Measurements from ENCODE around the gene RAB40B.
A peak's percentile ranks its signal among the peaks of the same experiment; 100 is the strongest.

RAB40B gene

GRCh38 chr17:82615084-82616020 lies 83.1 kb downstream of the RAB40B start:
- Histone ChIP-seq H2AFZ (no peak overlapping the region), H3K27ac (no peak overlapping the region), H3K4me3 (ENCODE audit: low read depth, low read length) (no peak overlapping the region), H3K79me2 (no peaks in the 10 kb centered on the region), H3K9ac (no peak overlapping the region), H3K4me1 (peaks cover 6% of the 10 kb centered on the region), H3K4me2 (ENCODE audit: low read length) (no peak overlapping the region), H3K9me3 (ENCODE audit: control insufficient read depth, low read length) (no peaks in the 10 kb centered on the region), H3K36me3 (ENCODE audit: control insufficient read depth, insufficient read depth, low read length) (no peaks in the 10 kb centered on the region), H3K27me3 (ENCODE audit: control insufficient read depth, insufficient read depth, low read length) (no peaks in the 10 kb centered on the region)
- TF ChIP-seq CTCF (IDR thresholded peaks at IDR 0.05) = no peak

GRCh38 chr17:82614095-82614631 lies 84.3 kb downstream of the RAB40B start:
- Histone ChIP-seq H3K27ac (no peak overlapping the region), H3K79me2 (no peaks in the 10 kb centered on the region), H3K4me1 (peaks cover 6% of the 10 kb centered on the region), H3K4me2 (ENCODE audit: low read length) (no peak overlapping the region), H3K9me3 (ENCODE audit: control insufficient read depth, low read length) (no peaks in the 10 kb centered on the region), H3K36me3 (ENCODE audit: control insufficient read depth, insufficient read depth, low read length) (no peaks in the 10 kb centered on the region), H2AFZ (no peak overlapping the region), H3K27me3 (ENCODE audit: control insufficient read depth, insufficient read depth, low read length) (no peaks in the 10 kb centered on the region), H3K9ac (no peak overlapping the region), H3K4me3 (ENCODE audit: low read depth, low read length) (no peak overlapping the region)
- no peak for TF ChIP-seq CTCF (IDR thresholded peaks at IDR 0.05)

- peak overlapping the region; percentile 16 for H3K4me3 ChIP-seq (ENCODE audit: low read depth, low read length)
- no peak overlapping the region for H2AFZ ChIP-seq
- H3K4me2 ChIP-seq (ENCODE audit: low read length) = peak overlapping the region; percentile 30
- no peak for TF ChIP-seq CTCF (IDR thresholded peaks at IDR 0.05)
- H3K79me2 ChIP-seq = no peaks in the 10 kb centered on the region
- H3K9me3 ChIP-seq (ENCODE audit: control insufficient read depth, low read length) = no peaks in the 10 kb centered on the region
- H3K27me3 ChIP-seq (ENCODE audit: control insufficient read depth, insufficient read depth, low read length) = no peaks in the 10 kb centered on the region
- H3K36me3 ChIP-seq (ENCODE audit: control insufficient read depth, insufficient read depth, low read length) = no peaks in the 10 kb centered on the region
- H3K27ac ChIP-seq = no peak overlapping the region
- H3K4me1 ChIP-seq = peaks cover 6% of the 10 kb centered on the region
- no peak overlapping the region for H3K9ac ChIP-seq
These were observed 85.0 kb downstream of the RAB40B start for GRCh38 chr17:82613283-82614094.

GRCh38 chr17:82611140-82612058 lies 87.1 kb downstream of the RAB40B start:
- Histone ChIP-seq H3K9me3 (ENCODE audit: control insufficient read depth, low read length) (no peaks in the 10 kb centered on the region), H3K4me1 (peaks cover 6% of the 10 kb centered on the region), H3K4me3 (ENCODE audit: low read depth, low read length) (peak overlapping the region; percentile 24), H2AFZ (peak overlapping the region; percentile 10), H3K79me2 (peaks cover 3% of the 10 kb centered on the region), H3K9ac (no peak overlapping the region), H3K27me3 (ENCODE audit: control insufficient read depth, insufficient read depth, low read length) (no peaks in the 10 kb centered on the region), H3K27ac (peak overlapping the region; percentile 34), H3K36me3 (ENCODE audit: control insufficient read depth, insufficient read depth, low read length) (no peaks in the 10 kb centered on the region), H3K4me2 (ENCODE audit: low read length) (peak overlapping the region; percentile 57)
- TF ChIP-seq CTCF (IDR thresholded peaks at IDR 0.05) = no peak
